GM06990 (cell line): Measurements from ENCODE around the gene LRRC72.

Experiments used
- DNase-seq: peaks from one replicate; pipeline ENCODE4 v3.0.0-alpha.2; 2011; ENCODE audit not compliant: insufficient read length; ENCODE audit errors: extremely low read depth
- H3K27me3 ChIP-seq: replicated peaks from 2 replicates; pipeline ENCODE4 v1.6.0; 2011; ENCODE audit warnings: low read length; ENCODE audit not compliant: control insufficient read depth, insufficient read depth
- H3K36me3 ChIP-seq: 2 replicates; pipeline ENCODE4 v1.5.1; 2011; ENCODE audit warnings: low read length; ENCODE audit not compliant: control insufficient read depth, insufficient read depth
- H3K4me3 ChIP-seq: replicated peaks from 2 replicates; pipeline ENCODE4 v1.5.1; 2011; ENCODE audit warnings: low read depth, mild to moderate bottlenecking, control low read depth, low read length
- CTCF ChIP-seq: IDR thresholded peaks from 2 replicates; pipeline ENCODE4 v1.5.1; 2011; ENCODE audit warnings: low read length, control low read depth, mild to moderate bottlenecking, inconsistent platforms; ENCODE audit not compliant: insufficient read depth, poor library complexity, severe bottlenecking

LRRC72 gene

GRCh38 chr7:16598015-16598414, 71.4 kb downstream of the LRRC72 start:
- Histone ChIP-seq H3K36me3 (no peaks in the 10 kb centered on the region), H3K27me3 (no peaks in the 10 kb centered on the region), H3K4me3 (no peak overlapping the region)
- no peak for TF ChIP-seq CTCF
- no peak for DNase-seq

DNA sequence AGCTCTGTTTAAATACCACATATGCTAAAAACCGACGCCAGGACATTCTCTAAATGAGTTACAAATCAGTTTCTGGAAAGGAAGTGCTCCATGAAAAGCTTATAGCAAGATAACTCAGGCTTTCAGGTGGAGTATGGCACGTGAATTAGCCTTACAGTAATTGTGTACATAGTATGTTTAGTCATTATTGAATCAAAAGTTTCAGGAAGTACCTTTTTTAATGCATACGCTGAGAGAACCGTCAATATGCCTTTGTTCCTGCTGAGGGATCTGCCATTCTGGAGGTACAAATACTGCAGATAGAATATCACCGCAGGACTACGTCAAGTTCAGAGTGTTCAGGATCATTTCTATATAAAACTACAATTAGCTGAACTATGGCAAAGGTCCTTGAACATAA, 73.2 kb downstream of the LRRC72 start:
- DNase-seq: no peak
- Histone ChIP-seq H3K4me3 (no peak overlapping the region), H3K27me3 (no peaks in the 10 kb centered on the region), H3K36me3 (no peaks in the 10 kb centered on the region)
- TF ChIP-seq CTCF: no peak

DNA sequence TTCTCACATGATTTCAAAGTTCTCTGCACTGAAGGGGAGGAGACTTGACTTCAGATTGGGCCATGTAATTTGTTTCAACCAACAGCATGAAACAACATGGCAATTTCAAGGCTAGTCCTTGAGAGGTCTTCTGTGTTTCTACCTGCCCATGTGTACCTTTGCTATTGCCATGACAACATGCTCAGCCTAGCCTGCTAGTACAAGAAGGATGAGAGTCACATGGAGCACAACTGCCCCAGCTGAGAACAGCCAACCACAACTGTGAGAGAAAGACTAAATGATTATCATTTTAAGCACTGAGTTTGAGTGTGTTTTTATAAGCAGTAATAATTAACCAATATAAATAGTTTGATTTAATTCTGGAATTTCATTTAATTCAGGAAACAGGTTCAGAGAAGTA, 77.0 kb downstream of the LRRC72 start:
- Histone ChIP-seq H3K27me3 (no peaks in the 10 kb centered on the region), H3K4me3 (no peak overlapping the region), H3K36me3 (no peaks in the 10 kb centered on the region)
- TF ChIP-seq CTCF: no peak
- no peak for DNase-seq

DNA sequence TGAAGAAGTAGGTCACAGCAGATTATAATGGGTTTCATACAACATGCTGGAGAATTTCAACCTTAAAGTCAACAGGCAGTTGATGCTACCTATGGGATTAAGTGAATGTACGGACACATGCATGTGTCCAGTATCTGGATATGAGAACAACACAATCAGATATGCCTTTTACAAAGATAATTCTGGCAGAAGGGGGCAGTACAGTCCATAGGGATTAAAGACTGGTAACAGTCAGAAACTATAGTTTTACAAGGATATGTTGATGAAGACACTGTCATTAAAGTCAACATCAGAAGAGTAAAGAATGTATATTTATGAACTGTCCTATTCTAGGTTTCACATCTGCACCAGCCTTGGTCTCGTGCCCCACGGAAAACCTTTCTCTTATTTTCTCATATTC, 77.4 kb downstream of the LRRC72 start:
- no peaks in the 10 kb centered on the region for H3K27me3 ChIP-seq
- H3K4me3 ChIP-seq: no peak overlapping the region
- TF ChIP-seq CTCF: no peak
- no peaks in the 10 kb centered on the region for H3K36me3 ChIP-seq
- DNase-seq: no peak

GRCh38 chr7:16606704-16607103, 80.1 kb downstream of the LRRC72 start:
- no peak for DNase-seq
- H3K4me3 ChIP-seq: no peak overlapping the region
- TF ChIP-seq CTCF: no peak
- H3K36me3 ChIP-seq: no peaks in the 10 kb centered on the region
- H3K27me3 ChIP-seq: 0 out of 2 replicates have a peak, but pooled peaks cover 1% of the 10 kb centered on the region

- H3K27me3 ChIP-seq: 0 out of 2 replicates have a peak, but pooled peaks cover 1% of the 10 kb centered on the region
- H3K4me3 ChIP-seq: no peak overlapping the region
- no peak for TF ChIP-seq CTCF
- DNase-seq: no peak
- H3K36me3 ChIP-seq: no peaks in the 10 kb centered on the region
Observed at GRCh38 chr7:16609842-16610450, 83.3 kb downstream of the LRRC72 start.
